Vagina (tissue), 2 donors: ENCODE data around the gene UQCR11. TPM values are rescaled to one million over a fixed set of nuclear protein-coding genes. Genes with fewer than 3 reads are reported as not detected.

Experiments
- DNase-seq, 2 donors: peaks; one replicate each; pipeline ENCODE4 v3.0.0-alpha.2; 2017; ENCODE audit errors: extremely low spot score in 2 of 2
- H3K27ac ChIP-seq: fragments of 200-600 bp; sonication (generic); one replicate; pipeline ENCODE4 v1.5.1; 2019
- H3K27me3 ChIP-seq: fragments of 200-600 bp; sonication (generic); one replicate; pipeline ENCODE4 v1.5.1; 2019
- H3K36me3 ChIP-seq, 2 donors: fragments of 200-600 bp; sonication (generic); one replicate each; pipeline ENCODE4 v1.5.1; 2017 to 2019
- H3K4me1 ChIP-seq: fragments of 200-600 bp; sonication (generic); one replicate; pipeline ENCODE4 v1.5.1; 2019
- H3K4me3 ChIP-seq, 2 donors: fragments of 200-600 bp; sonication (generic); 1 replicate in 1 of 2; 2 replicates in 1 of 2; pipeline ENCODE4 v1.5.1; 2016 to 2019
- H3K9me3 ChIP-seq: fragments of 200-600 bp; sonication (generic); one replicate; pipeline ENCODE4 v1.5.1; 2019
- POLR2A ChIP-seq, 2 donors: fragments of 450-650 bp; IDR thresholded peaks; one replicate each; pipeline ENCODE4 v1.6.1; 2017; ENCODE audit warnings: antibody characterized with exemption in 2 of 2, mild to moderate bottlenecking in 2 of 2, moderate library complexity in 2 of 2
- POLR2AphosphoS5 ChIP-seq, 2 donors: sonication (generic); formaldehyde crosslinking; IDR thresholded peaks; one replicate each; pipeline ENCODE4 v1.9.0; 2017; ENCODE audit warnings: antibody characterized with exemption in 2 of 2, mild to moderate bottlenecking in 2 of 2, low read depth in 1 of 2; ENCODE audit not compliant: insufficient read depth in 1 of 2
- intact Hi-C: fragments of 100-400 bp; cut with DNase I; formaldehyde crosslinking; loops from one replicate; pipeline ENCODE4 v1.15.1; 2023
- total RNA-seq: library from RNA; depleted of rRNA; stranded (reverse); fragments of >200 nt; gene quantifications from one replicate; pipeline ENCODE4 v1.2.3, GENCODE V29; 2016
- TF ChIP-seq, protein P1 (sequence below), 3 experiments: fragments of 450-650 bp in 2 of 3; fragments of 200-600 bp in 1 of 3; sonication (generic) in 1 of 3; IDR thresholded peaks; one replicate each; pipeline ENCODE4 v1.5.1; 2017 to 2019; ENCODE audit warnings: antibody characterized with exemption in 3 of 3, mild to moderate bottlenecking in 2 of 3, moderate library complexity in 2 of 3

The UQCR11 gene
- total RNA-seq, 1 donor from 2014 or later: 79.8 TPM

DNA sequence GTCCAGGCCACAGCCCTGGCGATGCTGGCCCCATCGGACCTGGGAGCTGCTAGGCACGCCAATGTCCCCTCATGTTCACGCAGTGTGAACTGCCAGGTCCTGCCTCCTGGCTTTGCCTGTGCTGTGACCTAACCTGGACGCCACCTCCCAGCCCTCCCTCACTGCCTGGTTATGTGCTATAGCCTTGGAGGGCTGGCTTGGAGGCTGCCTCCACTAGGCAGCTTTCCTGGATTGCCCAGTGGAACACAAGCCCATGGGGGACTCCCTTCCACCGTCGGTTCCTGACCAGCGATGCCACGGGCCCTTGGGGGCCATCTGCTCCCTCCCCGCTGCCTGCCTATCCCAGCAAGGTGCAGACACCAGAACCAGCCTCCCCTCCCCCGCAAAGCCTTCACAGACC, 15.2 kb upstream of the UQCR11 start:
- Histone ChIP-seq H3K4me3 (no peak overlapping the region), H3K4me1 (no peaks in the 10 kb centered on the region), H3K27me3 (no peaks in the 10 kb centered on the region), H3K27ac (no peak overlapping the region), H3K36me3 (peaks cover 0 to 43% of the 10 kb centered on the region in 2 donors), H3K9me3 (no peaks in the 10 kb centered on the region)
- DNase-seq: no peak
- intact Hi-C loops: no loop called here
- TF ChIP-seq, protein P1, sequence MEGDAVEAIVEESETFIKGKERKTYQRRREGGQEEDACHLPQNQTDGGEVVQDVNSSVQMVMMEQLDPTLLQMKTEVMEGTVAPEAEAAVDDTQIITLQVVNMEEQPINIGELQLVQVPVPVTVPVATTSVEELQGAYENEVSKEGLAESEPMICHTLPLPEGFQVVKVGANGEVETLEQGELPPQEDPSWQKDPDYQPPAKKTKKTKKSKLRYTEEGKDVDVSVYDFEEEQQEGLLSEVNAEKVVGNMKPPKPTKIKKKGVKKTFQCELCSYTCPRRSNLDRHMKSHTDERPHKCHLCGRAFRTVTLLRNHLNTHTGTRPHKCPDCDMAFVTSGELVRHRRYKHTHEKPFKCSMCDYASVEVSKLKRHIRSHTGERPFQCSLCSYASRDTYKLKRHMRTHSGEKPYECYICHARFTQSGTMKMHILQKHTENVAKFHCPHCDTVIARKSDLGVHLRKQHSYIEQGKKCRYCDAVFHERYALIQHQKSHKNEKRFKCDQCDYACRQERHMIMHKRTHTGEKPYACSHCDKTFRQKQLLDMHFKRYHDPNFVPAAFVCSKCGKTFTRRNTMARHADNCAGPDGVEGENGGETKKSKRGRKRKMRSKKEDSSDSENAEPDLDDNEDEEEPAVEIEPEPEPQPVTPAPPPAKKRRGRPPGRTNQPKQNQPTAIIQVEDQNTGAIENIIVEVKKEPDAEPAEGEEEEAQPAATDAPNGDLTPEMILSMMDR (IDR thresholded peaks at IDR 0.05): no peak
- no peak for TF ChIP-seq POLR2A (IDR thresholded peaks at IDR 0.05)
- TF ChIP-seq POLR2AphosphoS5 (IDR thresholded peaks at IDR 0.05; ENCODE audit: insufficient read depth in 1 of 2, low read depth in 1 of 2): no peak

DNA sequence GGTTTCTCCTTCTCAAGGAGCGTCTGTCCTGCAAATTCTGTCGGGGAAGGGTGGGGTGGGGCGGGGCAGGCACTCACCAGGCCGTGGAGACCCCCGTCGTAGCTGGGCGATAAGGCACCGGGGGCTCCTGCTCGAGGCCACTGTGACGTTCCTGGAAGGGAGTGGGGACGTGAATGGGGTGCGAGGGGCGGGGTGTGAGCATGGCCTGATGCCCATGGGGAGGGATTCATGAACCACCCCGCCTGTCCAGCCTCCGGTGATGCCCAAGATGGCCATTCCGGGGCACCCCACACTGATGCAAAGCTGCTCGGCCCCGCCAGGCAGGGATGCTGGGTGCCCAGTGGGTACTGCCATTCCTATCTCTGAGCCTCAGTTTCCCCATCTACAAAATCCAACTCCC, 14.4 kb upstream of the UQCR11 start:
- H3K27ac ChIP-seq: no peak overlapping the region
- no peaks in the 10 kb centered on the region for H3K9me3 ChIP-seq
- intact Hi-C loops: no loop called here
- peaks cover 0 to 51% of the 10 kb centered on the region in 2 donors for H3K36me3 ChIP-seq
- no peak overlapping the region for H3K4me3 ChIP-seq
- H3K4me1 ChIP-seq: no peaks in the 10 kb centered on the region
- no peak for TF ChIP-seq POLR2AphosphoS5 (IDR thresholded peaks at IDR 0.05; ENCODE audit: insufficient read depth in 1 of 2, low read depth in 1 of 2)
- no peak for TF ChIP-seq POLR2A (IDR thresholded peaks at IDR 0.05)
- DNase-seq: no peak
- no peaks in the 10 kb centered on the region for H3K27me3 ChIP-seq

DNA sequence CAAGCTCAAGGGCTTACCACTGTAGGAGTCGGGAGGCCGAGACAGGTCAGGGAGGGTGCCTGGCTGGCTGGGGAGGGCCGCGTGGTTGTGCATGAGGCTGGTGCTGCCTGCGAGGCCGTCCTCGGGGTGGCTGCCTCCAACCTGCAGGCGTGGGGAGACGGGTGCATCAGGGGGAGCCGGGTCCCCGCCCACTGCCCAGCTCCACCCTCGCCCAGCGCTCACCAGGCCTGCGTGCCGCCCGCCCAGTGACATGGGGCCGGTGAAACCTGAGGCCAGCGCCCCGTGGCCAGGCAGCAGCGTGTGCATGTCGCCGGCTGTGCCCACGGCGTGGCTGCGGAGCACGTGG, 13.8 kb upstream of the UQCR11 start:
- no peaks in the 10 kb centered on the region for H3K27me3 ChIP-seq
- no peak overlapping the region for H3K4me3 ChIP-seq
- peaks cover 0 to 53% of the 10 kb centered on the region in 2 donors for H3K36me3 ChIP-seq
- intact Hi-C loops: no loop called here
- no peak overlapping the region for H3K27ac ChIP-seq
- TF ChIP-seq POLR2AphosphoS5 (IDR thresholded peaks at IDR 0.05; ENCODE audit: insufficient read depth in 1 of 2, low read depth in 1 of 2) (no peak), POLR2A (IDR thresholded peaks at IDR 0.05) (no peak)
- TF ChIP-seq, protein P1 (IDR thresholded peaks at IDR 0.05): no peak
- no peaks in the 10 kb centered on the region for H3K4me1 ChIP-seq
- DNase-seq: no peak
- H3K9me3 ChIP-seq: no peaks in the 10 kb centered on the region

DNA sequence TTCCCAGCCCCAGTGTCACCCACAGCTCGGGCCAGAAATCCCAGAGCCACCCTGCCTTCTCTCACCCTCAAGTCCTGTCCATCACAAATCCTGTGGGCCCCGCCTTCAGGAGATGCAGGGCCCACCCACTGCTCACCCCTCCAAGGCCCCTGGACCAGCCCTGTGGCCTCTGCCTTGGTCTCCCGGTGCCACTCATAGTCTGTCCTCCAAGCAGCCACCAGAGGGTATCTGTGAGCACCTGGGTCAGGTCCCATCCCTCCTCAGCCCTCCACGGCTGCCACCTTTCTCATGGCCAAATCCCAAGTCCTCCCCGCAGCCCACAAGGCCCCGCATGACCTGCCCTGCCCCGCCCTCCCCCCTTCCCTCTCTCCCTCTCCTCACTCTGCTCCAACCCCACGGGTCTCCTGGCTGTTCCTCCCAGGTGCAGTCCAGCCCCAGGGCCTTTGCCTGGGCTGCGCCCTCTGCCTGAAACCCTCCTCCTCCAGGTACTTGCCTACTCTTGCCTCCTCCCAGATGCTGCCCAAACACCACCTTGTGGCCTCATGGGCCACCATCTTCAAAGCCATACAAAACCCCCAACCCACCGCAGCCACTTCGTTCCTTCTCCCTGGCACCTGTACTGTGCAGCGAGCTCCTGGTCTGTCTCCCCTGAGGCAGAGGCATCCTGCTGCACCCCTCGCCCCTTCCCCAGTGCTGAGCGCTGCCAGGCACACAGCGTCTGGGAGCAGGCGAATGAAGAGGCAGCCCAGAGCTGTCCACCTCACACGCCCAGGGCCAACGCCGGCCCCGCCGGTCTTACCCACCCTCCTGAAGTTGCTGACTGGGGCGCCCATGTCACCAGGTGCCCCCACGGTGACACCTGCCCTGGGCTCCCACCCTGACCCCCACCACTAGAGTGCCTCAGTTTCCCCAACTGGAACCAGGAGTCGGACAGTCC, 13.2 kb upstream of the UQCR11 start:
- intact Hi-C loops: no loop called here
- H3K4me1 ChIP-seq: no peaks in the 10 kb centered on the region
- peaks cover 0 to 53% of the 10 kb centered on the region in 2 donors for H3K36me3 ChIP-seq
- no peak for TF ChIP-seq POLR2A (IDR thresholded peaks at IDR 0.05)
- TF ChIP-seq, protein P1 (IDR thresholded peaks at IDR 0.05): no peak
- TF ChIP-seq POLR2AphosphoS5 (IDR thresholded peaks at IDR 0.05; ENCODE audit: insufficient read depth in 1 of 2, low read depth in 1 of 2): no peak
- no peaks in the 10 kb centered on the region for H3K27me3 ChIP-seq
- H3K4me3 ChIP-seq: no peak overlapping the region
- no peaks in the 10 kb centered on the region for H3K9me3 ChIP-seq
- H3K27ac ChIP-seq: no peak overlapping the region
- no peak for DNase-seq

DNA sequence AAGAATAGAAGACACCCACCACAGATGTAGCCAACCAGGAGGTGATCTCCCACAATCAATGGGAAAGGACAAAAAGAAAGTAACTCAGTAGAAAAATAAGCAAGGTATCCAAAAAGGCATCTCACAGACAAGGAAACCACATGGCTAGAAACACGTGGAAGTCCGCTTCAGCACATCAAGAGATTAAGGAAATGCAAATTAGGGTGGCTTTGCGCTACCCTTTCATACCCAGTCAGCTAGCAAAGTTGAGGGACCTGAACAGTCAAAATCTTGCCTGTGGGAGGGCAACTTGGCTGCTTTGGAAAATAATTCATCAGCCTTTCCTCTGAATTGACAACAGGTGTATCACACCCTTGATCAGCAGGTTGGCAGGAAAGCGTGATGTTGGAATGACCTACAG, 11.6 kb upstream of the UQCR11 start:
- no peaks in the 10 kb centered on the region for H3K27me3 ChIP-seq
- no peak overlapping the region for H3K4me3 ChIP-seq
- H3K4me1 ChIP-seq: no peaks in the 10 kb centered on the region
- H3K27ac ChIP-seq: no peak overlapping the region
- TF ChIP-seq, protein P1 (IDR thresholded peaks at IDR 0.05): no peak
- TF ChIP-seq POLR2A (IDR thresholded peaks at IDR 0.05) (no peak), POLR2AphosphoS5 (IDR thresholded peaks at IDR 0.05; ENCODE audit: insufficient read depth in 1 of 2, low read depth in 1 of 2) (no peak)
- peaks cover 0 to 64% of the 10 kb centered on the region in 2 donors for H3K36me3 ChIP-seq
- no peaks in the 10 kb centered on the region for H3K9me3 ChIP-seq
- no peak for DNase-seq
- intact Hi-C loops: no loop called here
